Measurements from ENCODE around the gene NDST1. TPM values are rescaled to one million over a fixed set of nuclear protein-coding genes. Genes with fewer than 3 reads are reported as not detected.

Gene NDST1
- total RNA-seq, 1 donor from 2014 or later = 321 TPM

DNA sequence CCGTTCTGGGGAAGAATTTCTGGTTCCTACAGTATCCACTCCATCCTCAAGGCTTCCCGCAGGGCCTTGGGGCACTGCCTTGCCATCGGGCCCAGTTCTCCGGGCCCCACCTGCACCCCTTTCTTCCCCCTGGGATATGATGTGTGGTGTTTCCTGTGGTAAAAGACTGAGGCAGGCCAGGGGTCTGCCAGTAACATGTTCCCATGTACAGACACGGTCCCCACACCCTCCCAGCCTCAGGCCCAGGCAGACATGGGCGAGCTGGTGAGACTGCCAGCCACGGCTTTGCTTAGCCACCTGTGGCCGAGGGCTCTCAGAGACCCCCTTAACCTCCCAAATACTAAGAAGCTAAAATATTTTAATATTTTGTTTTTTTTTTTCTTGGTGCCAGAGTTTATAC is 46.0 kb downstream of the NDST1 start:
- no peak overlapping the region for H3K27ac ChIP-seq (ENCODE audit: low read depth, low read length)

DNA sequence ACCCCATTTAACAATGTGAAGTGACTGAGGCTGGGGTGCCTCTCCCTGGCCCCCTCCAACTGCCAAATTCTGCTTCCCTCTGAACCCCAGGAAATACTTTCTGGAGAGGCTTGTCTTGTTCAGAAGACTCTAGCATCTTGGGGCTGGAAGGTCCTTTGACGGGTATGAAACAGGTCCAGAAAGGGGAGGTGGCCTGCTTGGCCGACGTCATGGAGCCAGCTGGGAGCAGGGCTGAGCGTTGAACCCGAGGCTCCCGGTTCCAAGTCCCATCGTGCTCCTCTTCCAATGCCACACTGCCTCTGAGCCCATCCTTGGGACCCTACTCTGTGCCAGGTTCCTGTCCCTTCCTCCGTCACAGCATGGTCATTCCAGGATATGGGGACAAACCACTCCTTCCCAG is 46.9 kb downstream of the NDST1 start:
- H3K27me3 Mint-ChIP-seq (ENCODE audit: low read depth, unreplicated experiment) = no peaks in the 10 kb centered on the region
- H3K4me3 ChIP-seq (ENCODE audit: insufficient read depth, low read depth, low read length) = no peak overlapping the region
- H3K9me3 ChIP-seq (ENCODE audit: insufficient read depth, low read depth, low read length) = no peaks in the 10 kb centered on the region
- peaks cover 22% of the 10 kb centered on the region for H3K4me1 Mint-ChIP-seq (ENCODE audit: low read depth, unreplicated experiment)
- peaks cover 31% of the 10 kb centered on the region for H3K36me3 Mint-ChIP-seq (ENCODE audit: low read depth, unreplicated experiment)
- H3K79me2 ChIP-seq (ENCODE audit: insufficient read depth, low read length) = no peaks in the 10 kb centered on the region
- H3K27ac Mint-ChIP-seq (ENCODE audit: unreplicated experiment) = no peak overlapping the region
- TF ChIP-seq EZH2 (IDR thresholded peaks at IDR 0.05; ENCODE audit: insufficient read depth, low read length) = no peak
- TF ChIP-seq, protein P1, sequence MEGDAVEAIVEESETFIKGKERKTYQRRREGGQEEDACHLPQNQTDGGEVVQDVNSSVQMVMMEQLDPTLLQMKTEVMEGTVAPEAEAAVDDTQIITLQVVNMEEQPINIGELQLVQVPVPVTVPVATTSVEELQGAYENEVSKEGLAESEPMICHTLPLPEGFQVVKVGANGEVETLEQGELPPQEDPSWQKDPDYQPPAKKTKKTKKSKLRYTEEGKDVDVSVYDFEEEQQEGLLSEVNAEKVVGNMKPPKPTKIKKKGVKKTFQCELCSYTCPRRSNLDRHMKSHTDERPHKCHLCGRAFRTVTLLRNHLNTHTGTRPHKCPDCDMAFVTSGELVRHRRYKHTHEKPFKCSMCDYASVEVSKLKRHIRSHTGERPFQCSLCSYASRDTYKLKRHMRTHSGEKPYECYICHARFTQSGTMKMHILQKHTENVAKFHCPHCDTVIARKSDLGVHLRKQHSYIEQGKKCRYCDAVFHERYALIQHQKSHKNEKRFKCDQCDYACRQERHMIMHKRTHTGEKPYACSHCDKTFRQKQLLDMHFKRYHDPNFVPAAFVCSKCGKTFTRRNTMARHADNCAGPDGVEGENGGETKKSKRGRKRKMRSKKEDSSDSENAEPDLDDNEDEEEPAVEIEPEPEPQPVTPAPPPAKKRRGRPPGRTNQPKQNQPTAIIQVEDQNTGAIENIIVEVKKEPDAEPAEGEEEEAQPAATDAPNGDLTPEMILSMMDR (IDR thresholded peaks at IDR 0.05; ENCODE audit: insufficient read depth, low read depth, low read length) = no peak
- no peaks in the 10 kb centered on the region for H3K27me3 ChIP-seq (ENCODE audit: insufficient read depth, low read length)
- DNase-seq (ENCODE audit: low read depth) (no peak), FAIRE-seq (no peak)
- no peak overlapping the region for H2AFZ ChIP-seq (ENCODE audit: low read depth, low read length)
- no peak overlapping the region for H3K9ac ChIP-seq (ENCODE audit: low read length)
- H3K4me2 ChIP-seq (ENCODE audit: low read length) = no peak overlapping the region
- peaks cover 16% of the 10 kb centered on the region for H3K4me1 ChIP-seq (ENCODE audit: insufficient read depth, low read length)
- H3K36me3 ChIP-seq (ENCODE audit: insufficient read depth, low read length) = peaks cover 44% of the 10 kb centered on the region
- no peaks in the 10 kb centered on the region for H3K9me3 Mint-ChIP-seq (ENCODE audit: unreplicated experiment)
- H3K27ac ChIP-seq (ENCODE audit: low read depth, low read length) = no peak overlapping the region
- no peak overlapping the region for H3K4me3 Mint-ChIP-seq (ENCODE audit: unreplicated experiment)
- peaks cover 40% of the 10 kb centered on the region for H4K20me1 ChIP-seq (ENCODE audit: insufficient read depth, low read length)

More for the DNA sequence above, 46.0 kb downstream of the NDST1 start:
- FAIRE-seq (no peak), DNase-seq (ENCODE audit: low read depth) (no peak)
- peaks cover 7% of the 10 kb centered on the region for H3K4me1 ChIP-seq (ENCODE audit: insufficient read depth, low read length)
- H3K9me3 ChIP-seq (ENCODE audit: insufficient read depth, low read depth, low read length) = no peaks in the 10 kb centered on the region
- H3K4me2 ChIP-seq (ENCODE audit: low read length) = no peak overlapping the region
- H3K36me3 ChIP-seq (ENCODE audit: insufficient read depth, low read length) = peaks cover 47% of the 10 kb centered on the region
- no peak overlapping the region for H3K4me3 ChIP-seq (ENCODE audit: insufficient read depth, low read depth, low read length)
- peaks cover 36% of the 10 kb centered on the region for H3K36me3 Mint-ChIP-seq (ENCODE audit: low read depth, unreplicated experiment)
- H3K27me3 ChIP-seq (ENCODE audit: insufficient read depth, low read length) = no peaks in the 10 kb centered on the region
- TF ChIP-seq EZH2 (IDR thresholded peaks at IDR 0.05; ENCODE audit: insufficient read depth, low read length) = no peak
- TF ChIP-seq, protein P1 (IDR thresholded peaks at IDR 0.05; ENCODE audit: insufficient read depth, low read depth, low read length) = no peak
- H3K9ac ChIP-seq (ENCODE audit: low read length) = no peak overlapping the region
- H3K79me2 ChIP-seq (ENCODE audit: insufficient read depth, low read length) = no peaks in the 10 kb centered on the region
- peaks cover 40% of the 10 kb centered on the region for H4K20me1 ChIP-seq (ENCODE audit: insufficient read depth, low read length)
- no peak overlapping the region for H2AFZ ChIP-seq (ENCODE audit: low read depth, low read length)
- H3K4me1 Mint-ChIP-seq (ENCODE audit: low read depth, unreplicated experiment) = peaks cover 12% of the 10 kb centered on the region
- no peaks in the 10 kb centered on the region for H3K27me3 Mint-ChIP-seq (ENCODE audit: low read depth, unreplicated experiment)
- no peak overlapping the region for H3K4me3 Mint-ChIP-seq (ENCODE audit: unreplicated experiment)
- H3K9me3 Mint-ChIP-seq (ENCODE audit: unreplicated experiment) = no peaks in the 10 kb centered on the region
- no peak overlapping the region for H3K27ac Mint-ChIP-seq (ENCODE audit: unreplicated experiment)

DNA sequence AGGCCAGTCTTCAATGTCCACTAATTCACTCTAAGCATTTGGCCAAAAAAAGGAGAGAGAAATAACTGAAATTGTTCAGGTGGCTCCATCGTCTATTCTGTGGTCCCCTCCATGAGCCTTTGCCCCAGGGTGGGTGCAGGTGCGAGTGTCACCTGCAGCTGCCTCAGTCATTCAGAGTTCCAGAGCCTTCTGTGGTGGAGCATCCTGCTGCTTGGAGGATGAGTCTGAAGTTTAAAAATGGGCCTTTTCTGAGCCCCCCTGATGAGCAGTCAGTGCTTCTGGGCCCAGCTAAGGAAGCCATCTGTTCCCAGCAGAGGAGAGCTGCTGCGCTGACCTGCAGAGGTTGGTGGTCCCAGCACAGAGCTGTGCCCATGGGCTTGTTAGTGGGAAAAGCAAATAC is 48.2 kb downstream of the NDST1 start:
- no peak for FAIRE-seq
- H3K4me2 ChIP-seq (ENCODE audit: low read length) = no peak overlapping the region
- Mint-ChIP-seq H3K9me3 (ENCODE audit: unreplicated experiment) (no peaks in the 10 kb centered on the region), H3K4me1 (ENCODE audit: low read depth, unreplicated experiment) (peaks cover 32% of the 10 kb centered on the region), H3K27ac (ENCODE audit: unreplicated experiment) (peak overlapping the region; percentile 72), H3K36me3 (ENCODE audit: low read depth, unreplicated experiment) (peaks cover 21% of the 10 kb centered on the region), H3K4me3 (ENCODE audit: unreplicated experiment) (no peak overlapping the region), H3K27me3 (ENCODE audit: low read depth, unreplicated experiment) (no peaks in the 10 kb centered on the region)
- no peak for DNase-seq (ENCODE audit: low read depth)
- no peak overlapping the region for H3K27ac ChIP-seq (ENCODE audit: low read depth, low read length)
- no peak for TF ChIP-seq EZH2 (IDR thresholded peaks at IDR 0.05; ENCODE audit: insufficient read depth, low read length)
- TF ChIP-seq, protein P1 (IDR thresholded peaks at IDR 0.05; ENCODE audit: insufficient read depth, low read depth, low read length) = no peak
- peaks cover 24% of the 10 kb centered on the region for H3K4me1 ChIP-seq (ENCODE audit: insufficient read depth, low read length)
- H2AFZ ChIP-seq (ENCODE audit: low read depth, low read length) = no peak overlapping the region
- no peak overlapping the region for H3K4me3 ChIP-seq (ENCODE audit: insufficient read depth, low read depth, low read length)
- no peaks in the 10 kb centered on the region for H3K27me3 ChIP-seq (ENCODE audit: insufficient read depth, low read length)
- no peak overlapping the region for H3K9ac ChIP-seq (ENCODE audit: low read length)
- H4K20me1 ChIP-seq (ENCODE audit: insufficient read depth, low read length) = peaks cover 35% of the 10 kb centered on the region
- H3K36me3 ChIP-seq (ENCODE audit: insufficient read depth, low read length) = peaks cover 33% of the 10 kb centered on the region
- H3K79me2 ChIP-seq (ENCODE audit: insufficient read depth, low read length) = no peaks in the 10 kb centered on the region
- no peaks in the 10 kb centered on the region for H3K9me3 ChIP-seq (ENCODE audit: insufficient read depth, low read depth, low read length)

Measured in astrocyte (in vitro differentiated cells and primary cell).